BE2C (cell line): ENCODE measurements around the gene MYLK.
A peak's percentile ranks its signal among the peaks of the same experiment; 100 is the strongest.

Experiments
- DNase-seq: peaks from one replicate; pipeline ENCODE4 v3.0.0-alpha.2; 2020
- H3K27me3 ChIP-seq: fragments of 250-450 bp; sonication (Bioruptor Pico); 2 replicates; pipeline ENCODE4 v1.5.1; 2020; ENCODE audit warnings: mild to moderate bottlenecking
- H3K36me3 ChIP-seq: fragments of 250-450 bp; sonication (Bioruptor Pico); 2 replicates; pipeline ENCODE4 v1.5.1; 2020; ENCODE audit warnings: mild to moderate bottlenecking
- H3K4me1 ChIP-seq: fragments of 250-450 bp; sonication (Bioruptor Pico); 2 replicates; pipeline ENCODE4 v1.5.1; 2020
- H3K4me3 ChIP-seq: 2 replicates; pipeline ENCODE4 v1.5.1; 2011; ENCODE audit warnings: low read depth, low read length
- H3K9me3 ChIP-seq: fragments of 250-450 bp; sonication (Bioruptor Pico); 2 replicates; pipeline ENCODE4 v1.5.1; 2020
- CTCF ChIP-seq: IDR thresholded peaks from 2 replicates; pipeline ENCODE4 v1.5.1; 2012; ENCODE audit warnings: mild to moderate bottlenecking, low read depth, low read length

MYLK gene

GRCh38 chr3:123808812-123809211, 75.3 kb downstream of the MYLK start:
- no peak for DNase-seq
- H3K4me1 ChIP-seq, result peaks cover 12% of the 10 kb centered on the region
- H3K27me3 ChIP-seq, result no peaks in the 10 kb centered on the region
- no peak for TF ChIP-seq CTCF
- H3K4me3 ChIP-seq, result no peak overlapping the region
- H3K36me3 ChIP-seq, result no peaks in the 10 kb centered on the region
- no peaks in the 10 kb centered on the region for H3K9me3 ChIP-seq

- Histone ChIP-seq H3K4me1 (peaks cover 12% of the 10 kb centered on the region), H3K36me3 (no peaks in the 10 kb centered on the region), H3K9me3 (no peaks in the 10 kb centered on the region), H3K27me3 (no peaks in the 10 kb centered on the region), H3K4me3 (no peak overlapping the region)
- TF ChIP-seq CTCF, result no peak
- peak; percentile 46 for DNase-seq
Observed at GRCh38 chr3:123807820-123808219, 76.3 kb downstream of the MYLK start.

GRCh38 chr3:123805504-123805903, 78.6 kb downstream of the MYLK start:
- H3K27me3 ChIP-seq, result no peaks in the 10 kb centered on the region
- peaks cover 12% of the 10 kb centered on the region for H3K4me1 ChIP-seq
- TF ChIP-seq CTCF, result no peak
- no peak for DNase-seq
- no peak overlapping the region for H3K4me3 ChIP-seq
- H3K9me3 ChIP-seq, result no peaks in the 10 kb centered on the region
- H3K36me3 ChIP-seq, result no peaks in the 10 kb centered on the region

- no peak for TF ChIP-seq CTCF
- H3K4me3 ChIP-seq, result no peak overlapping the region
- no peaks in the 10 kb centered on the region for H3K27me3 ChIP-seq
- peaks cover 12% of the 10 kb centered on the region for H3K4me1 ChIP-seq
- no peaks in the 10 kb centered on the region for H3K36me3 ChIP-seq
- no peak for DNase-seq
- no peaks in the 10 kb centered on the region for H3K9me3 ChIP-seq
Observed at GRCh38 chr3:123805101-123805500, 79.0 kb downstream of the MYLK start.

GRCh38 chr3:123804676-123805075, 79.5 kb downstream of the MYLK start:
- Histone ChIP-seq H3K9me3 (no peaks in the 10 kb centered on the region), H3K4me1 (peaks cover 12% of the 10 kb centered on the region), H3K4me3 (no peak overlapping the region), H3K36me3 (no peaks in the 10 kb centered on the region), H3K27me3 (no peaks in the 10 kb centered on the region)
- peak; percentile 39 for DNase-seq
- no peak for TF ChIP-seq CTCF

DNA sequence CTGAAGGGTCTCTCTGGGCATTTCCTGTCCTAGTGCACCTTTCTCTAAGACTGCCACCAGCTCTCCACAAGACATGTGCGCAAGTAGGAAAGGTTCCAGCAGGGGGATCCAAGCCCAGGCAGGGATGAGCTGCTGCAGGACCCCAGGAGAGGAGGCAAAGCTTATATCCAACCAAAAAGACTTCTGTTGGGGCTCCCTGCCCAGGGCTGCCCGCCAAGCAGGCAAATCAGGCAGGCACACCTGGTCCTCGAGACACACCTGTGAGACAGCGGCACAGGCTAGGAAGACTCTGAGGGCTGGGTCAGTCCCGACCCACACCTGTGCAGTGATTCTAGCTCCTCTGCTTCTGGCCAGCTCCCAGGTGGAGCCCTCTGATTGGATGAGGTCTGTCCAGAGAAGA, 80.6 kb downstream of the MYLK start:
- Histone ChIP-seq H3K4me1 (peaks cover 12% of the 10 kb centered on the region), H3K9me3 (no peaks in the 10 kb centered on the region), H3K4me3 (no peak overlapping the region), H3K27me3 (no peaks in the 10 kb centered on the region), H3K36me3 (no peaks in the 10 kb centered on the region)
- peak; percentile 22; the same call in 1 of the 2 replicates for TF ChIP-seq CTCF
- no peak for DNase-seq
